GM10248 (cell line): ENCODE data around the gene SLC43A1.

Experiments
- CTCF ChIA-PET: fragments of 300-600 bp; sonication (Branson Sonifier 250); formaldehyde crosslinking; extraction: SDS; loops from one replicate; lab custom pipeline; 2021; ENCODE audit warnings: antibody characterized with exemption; lab: Yijun Ruan, JAX
- POLR2A ChIA-PET: fragments of 350-650 bp; sonication (Branson Sonifier 250); formaldehyde crosslinking; extraction: SDS; loops from one replicate; lab custom pipeline; 2020; ENCODE audit warnings: antibody characterized with exemption; lab: Yijun Ruan, JAX
- DNase-seq: peaks from one replicate; pipeline ENCODE4 v3.0.0; 2012; ENCODE audit errors: extremely low spot score
- TF ChIP-seq, protein P1 (sequence below): IDR thresholded peaks from 2 replicates; pipeline ENCODE4 v1.5.1; 2012; ENCODE audit warnings: mild to moderate bottlenecking, low read depth; ENCODE audit errors: extremely low read depth, missing control alignments, control extremely low read depth

SLC43A1 gene

GRCh38 chr11:57515332-57516060, at the start of gene SLC43A1:
SLC43A1 (minus strand) TSS chr11:57515702; CDS start chr11:57514111, 1,591 bp downstream.
- peak; percentile 66 for DNase-seq
- ChIA-PET CTCF (interaction anchor here (0.8 to 9.0 kb wide), 10 partner anchors 10 to 127 kb away, joined by 3 to 121 read pairs (median 5); partner anchors contain the start of genes RTN4RL2 and TIMM10), POLR2A (no interaction called here)
- TF ChIP-seq, protein P1, sequence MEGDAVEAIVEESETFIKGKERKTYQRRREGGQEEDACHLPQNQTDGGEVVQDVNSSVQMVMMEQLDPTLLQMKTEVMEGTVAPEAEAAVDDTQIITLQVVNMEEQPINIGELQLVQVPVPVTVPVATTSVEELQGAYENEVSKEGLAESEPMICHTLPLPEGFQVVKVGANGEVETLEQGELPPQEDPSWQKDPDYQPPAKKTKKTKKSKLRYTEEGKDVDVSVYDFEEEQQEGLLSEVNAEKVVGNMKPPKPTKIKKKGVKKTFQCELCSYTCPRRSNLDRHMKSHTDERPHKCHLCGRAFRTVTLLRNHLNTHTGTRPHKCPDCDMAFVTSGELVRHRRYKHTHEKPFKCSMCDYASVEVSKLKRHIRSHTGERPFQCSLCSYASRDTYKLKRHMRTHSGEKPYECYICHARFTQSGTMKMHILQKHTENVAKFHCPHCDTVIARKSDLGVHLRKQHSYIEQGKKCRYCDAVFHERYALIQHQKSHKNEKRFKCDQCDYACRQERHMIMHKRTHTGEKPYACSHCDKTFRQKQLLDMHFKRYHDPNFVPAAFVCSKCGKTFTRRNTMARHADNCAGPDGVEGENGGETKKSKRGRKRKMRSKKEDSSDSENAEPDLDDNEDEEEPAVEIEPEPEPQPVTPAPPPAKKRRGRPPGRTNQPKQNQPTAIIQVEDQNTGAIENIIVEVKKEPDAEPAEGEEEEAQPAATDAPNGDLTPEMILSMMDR: no peak

DNA sequence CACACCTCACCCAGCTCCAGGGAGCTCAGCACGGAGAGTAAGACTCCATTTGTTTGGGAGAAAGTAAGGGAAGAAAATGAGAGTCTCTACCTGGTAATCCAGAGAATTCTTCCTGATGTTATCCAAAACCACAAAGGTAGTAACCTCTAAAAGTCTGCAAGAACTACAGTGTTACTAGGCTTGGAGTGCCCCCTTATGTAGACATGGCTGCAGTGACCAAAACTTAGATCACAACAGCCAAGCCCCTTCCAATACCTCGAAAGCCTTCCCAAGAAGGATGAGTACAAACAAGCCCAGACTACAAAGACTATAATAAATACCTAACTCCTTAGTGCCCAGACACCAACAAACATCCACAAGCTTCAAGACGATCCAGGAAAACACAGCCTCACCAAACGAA, 47.1 kb upstream of the SLC43A1 start:
- ChIA-PET POLR2A (no interaction called here), CTCF (interaction anchor here (0.7 to 1.4 kb wide), 3 partner anchors 12 to 104 kb away, joined by 3 to 5 read pairs (median 3); no protein-coding TSS in a partner anchor)
- DNase-seq: no peak
- TF ChIP-seq, protein P1: no peak

- ChIA-PET POLR2A (no interaction called here), CTCF (interaction anchor here (1.4 to 4.2 kb wide), 2 partner anchors 8 to 67 kb away, joined by 5 to 22 read pairs; partner anchors contain the start of gene UBE2L6)
- TF ChIP-seq, protein P1: no peak
- no peak for DNase-seq
Observed at GRCh38 chr11:57560146-57560545, 44.6 kb upstream of the SLC43A1 start.

GRCh38 chr11:57556041-57556440, 40.5 kb upstream of the SLC43A1 start:
- TF ChIP-seq, protein P1: no peak
- no peak for DNase-seq
- ChIA-PET POLR2A (no interaction called here), CTCF (interaction anchor here (1.2 to 1.5 kb wide), 2 partner anchors 12 to 27 kb away, joined by 4 to 5 read pairs; partner anchors contain the start of gene UBE2L6)

DNA sequence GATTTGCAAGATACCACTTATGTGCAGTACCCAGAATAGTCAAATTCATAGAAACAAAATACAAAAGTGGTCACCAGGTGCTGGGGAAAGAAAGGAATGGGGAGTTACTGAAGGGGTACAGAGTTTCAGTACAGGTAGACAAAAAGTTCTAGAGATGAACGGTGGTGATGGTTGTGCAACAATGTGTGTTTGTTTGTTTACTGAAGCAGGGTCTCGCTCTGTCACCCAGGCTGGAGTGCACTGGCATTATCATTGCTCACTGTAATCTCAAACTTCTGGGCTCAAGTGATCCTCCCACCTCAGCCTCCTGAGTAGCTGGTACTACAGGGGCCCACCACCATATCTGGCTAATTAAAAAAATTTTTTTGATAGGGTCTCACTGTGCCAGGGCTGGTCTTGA, 39.9 kb upstream of the SLC43A1 start:
- no peak for DNase-seq
- TF ChIP-seq, protein P1: no peak
- ChIA-PET POLR2A (interaction anchor here (0.6 kb wide), 1 partner anchor 11 kb away, joined by 5 read pairs; no protein-coding TSS in a partner anchor), CTCF (interaction anchor here (0.9 to 1.5 kb wide), 6 partner anchors 11 to 64 kb away, joined by 3 to 5 read pairs (median 4); partner anchors contain the start of gene UBE2L6)

DNA sequence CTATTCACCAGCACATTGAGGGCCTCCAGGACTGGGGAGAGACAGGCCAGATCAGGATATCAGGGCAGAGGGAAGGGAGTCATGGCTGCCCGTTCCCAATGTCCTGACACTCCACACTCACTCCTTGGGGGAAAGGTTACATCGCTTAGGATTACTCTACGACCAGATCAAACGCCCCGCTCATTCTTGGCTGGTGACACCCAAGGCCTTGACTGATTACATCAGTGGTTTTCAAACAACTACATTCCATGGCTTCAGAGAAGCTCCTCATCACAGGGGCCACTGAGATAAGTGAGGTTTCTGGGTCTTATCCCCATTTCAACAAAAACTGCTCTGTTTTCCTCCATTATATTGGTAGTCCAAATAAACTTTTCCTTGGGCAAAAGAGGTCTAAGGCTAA, 37.0 kb upstream of the SLC43A1 start:
- ChIA-PET CTCF (interaction anchor here (1.2 to 2.9 kb wide), 3 partner anchors 16 to 89 kb away, joined by 3 to 10 read pairs (median 4); no protein-coding TSS in a partner anchor), POLR2A (no interaction called here)
- no peak for DNase-seq
- TF ChIP-seq, protein P1: no peak
